NCI-H2227 (cell line): ENCODE results near the gene VAV1.
"Not testable (repeated sequence)": the region's sequence is repeated elsewhere in the genome, so short reads cannot be mapped to it uniquely, and the experiment has no call there.

Source experiments
- DNase-seq: peaks from one replicate; lab custom pipeline; 2025; ENCODE audit not compliant: unreplicated experiment; lab: John Stamatoyannopoulos, UW

Gene VAV1

GRCh38 chr19:6754653-6755463, 17.6 kb upstream of the VAV1 start:
- no peak for DNase-seq

GRCh38 chr19:6760606-6761005, 11.9 kb upstream of the VAV1 start:
- no peak for DNase-seq

GRCh38 chr19:6761053-6761676, 11.3 kb upstream of the VAV1 start:
- peak; percentile 36 for DNase-seq

- not testable (repeated sequence) for DNase-seq
Measured at GRCh38 chr19:6762253-6762797, 10.2 kb upstream of the VAV1 start.

GRCh38 chr19:6765738-6766356, 6.7 kb upstream of the VAV1 start:
- no peak for DNase-seq

- no peak for DNase-seq
Measured at GRCh38 chr19:6766357-6767080, 6.0 kb upstream of the VAV1 start.

- no peak for DNase-seq
Measured at GRCh38 chr19:6767081-6767356, 5.5 kb upstream of the VAV1 start.

GRCh38 chr19:6767357-6768235, 4.9 kb upstream of the VAV1 start, which contains the start of gene SH2D3A:
SH2D3A (minus strand) TSS chr19:6767435; CDS start chr19:6763748, 3,687 bp downstream.
- DNase-seq = peak; percentile 65

GRCh38 chr19:6768236-6768785, 4.2 kb upstream of the VAV1 start:
- DNase-seq = no peak

GRCh38 chr19:6769006-6769619, 3.4 kb upstream of the VAV1 start:
- no peak for DNase-seq

- not testable (repeated sequence) for DNase-seq
Measured at GRCh38 chr19:6771648-6772027, 870 bp upstream of the VAV1 start.

GRCh38 chr19:6772866-6773322, 386 bp downstream of the VAV1 start:
- no peak for DNase-seq

- DNase-seq = no peak
Measured at GRCh38 chr19:6773323-6773931, 919 bp downstream of the VAV1 start.

- DNase-seq = no peak
Measured at GRCh38 chr19:6774821-6775707, 2.6 kb downstream of the VAV1 start.

GRCh38 chr19:6776045-6776444, 3.5 kb downstream of the VAV1 start:
- not testable (repeated sequence) for DNase-seq

- DNase-seq = no peak
Measured at GRCh38 chr19:6776999-6777398, 4.5 kb downstream of the VAV1 start.

- DNase-seq = no peak
Measured at GRCh38 chr19:6777434-6777833, 4.9 kb downstream of the VAV1 start.

- DNase-seq = no peak
Measured at GRCh38 chr19:6778386-6778785, 5.9 kb downstream of the VAV1 start.
